Skin epidermis (tissue), 12 donors: ENCODE measurements around the gene ANO9.
"Not testable (repeated sequence)": the region's sequence is repeated elsewhere in the genome, so short reads cannot be mapped to it uniquely, and the experiment has no call there.

ENCODE experiments used
- H3K27ac ChIP-seq, 21 experiments: fragments of 200-600 bp; sonication (generic) in 11 of 21; one replicate each; pipeline ENCODE4 v1.5.0; 2020; ENCODE audit warnings: mild to moderate bottlenecking in 3 of 21, inconsistent platforms in 2 of 21, moderate library complexity in 2 of 21
- H3K4me3 ChIP-seq, 7 experiments: fragments of 200-600 bp; sonication (generic) in 2 of 7; one replicate each; pipeline ENCODE4 v1.5.0; 2020; ENCODE audit warnings: inconsistent platforms in 2 of 7, mild to moderate bottlenecking in 2 of 7, moderate library complexity in 1 of 7

Gene ANO9

DNA sequence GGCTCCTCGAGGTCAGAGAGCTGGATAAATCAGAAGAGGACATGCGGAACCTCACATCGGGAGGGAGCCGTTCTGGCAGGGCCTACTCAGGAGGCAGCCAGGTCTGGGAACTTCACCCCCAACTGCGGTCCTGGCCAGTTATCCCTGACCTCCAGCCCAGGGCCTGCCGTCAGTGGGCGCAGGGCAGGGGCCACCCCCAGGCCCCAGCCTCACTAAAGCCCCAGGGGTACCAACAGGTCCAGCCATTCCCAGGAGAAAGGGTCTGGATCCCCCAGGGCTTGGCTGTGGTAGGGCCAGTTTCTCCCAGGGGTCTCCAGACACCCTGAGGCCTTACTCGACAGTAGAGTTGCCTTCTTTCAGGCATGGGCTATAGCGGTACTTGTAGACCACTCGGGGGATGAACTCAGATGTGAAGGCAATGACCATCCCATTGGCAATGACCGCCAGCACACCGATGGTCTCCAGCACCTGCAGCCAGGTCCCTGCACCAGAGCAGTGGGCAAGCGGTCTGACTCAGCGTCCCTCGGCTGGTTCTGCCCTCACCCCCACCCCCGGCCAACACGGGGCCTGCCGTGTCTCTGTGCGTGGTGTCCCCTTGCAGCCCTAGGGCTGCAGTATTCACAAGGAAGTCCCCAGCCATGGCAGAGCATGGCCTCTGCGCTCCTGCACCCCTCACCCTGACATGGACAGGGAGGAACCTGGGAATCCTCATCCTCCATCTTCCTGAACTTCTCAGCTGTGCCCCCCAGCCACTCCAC, 22.4 kb downstream of the ANO9 start:
- Histone ChIP-seq H3K27ac (no peak overlapping the region), H3K4me3 (no peak overlapping the region)

DNA sequence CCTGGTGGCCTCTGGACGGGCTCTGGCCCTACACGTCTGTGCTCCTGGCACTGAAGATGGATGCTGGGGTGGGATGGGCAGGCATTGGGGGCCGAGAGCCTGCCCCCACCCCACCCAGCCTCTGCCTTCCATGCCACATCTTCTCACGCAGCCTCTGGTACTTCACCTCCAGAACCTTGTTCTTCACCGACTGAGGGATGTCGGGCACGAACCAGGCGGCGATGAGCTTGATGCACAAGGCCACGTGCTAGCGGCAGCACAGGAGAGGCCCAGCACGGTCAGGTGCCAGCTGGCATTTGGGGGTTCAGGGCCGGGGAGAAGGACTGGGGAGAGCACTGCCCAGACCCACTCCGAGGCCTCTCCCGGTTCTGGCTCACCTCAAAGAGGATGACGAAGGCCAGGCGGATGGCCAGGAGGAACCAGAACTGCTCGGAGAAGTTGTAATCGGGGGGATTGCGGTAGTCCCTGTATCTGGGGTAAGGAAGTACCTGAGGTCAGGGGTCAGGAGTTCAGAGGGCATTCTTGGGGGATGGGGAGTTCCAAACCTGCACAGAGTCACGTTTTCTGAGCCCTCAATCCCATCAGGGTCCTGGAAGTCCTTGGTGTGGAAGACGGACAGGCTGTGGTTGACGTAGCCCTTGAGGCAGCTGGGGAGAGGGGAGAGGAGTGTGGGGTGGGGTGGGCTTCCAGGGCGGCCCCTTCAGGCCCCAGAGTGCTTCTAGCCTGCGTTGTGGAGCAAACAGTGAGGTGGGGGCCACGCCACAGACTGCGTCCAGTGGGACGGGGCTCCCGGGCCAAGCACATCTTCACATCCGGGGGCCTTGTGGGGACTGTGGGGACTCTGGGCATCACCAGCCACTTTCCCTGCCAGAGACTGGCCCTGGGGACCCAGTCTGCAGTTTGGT, 23.2 kb downstream of the ANO9 start:
- Histone ChIP-seq H3K27ac (no peak overlapping the region), H3K4me3 (peak overlapping the region in 1 of 7 experiments; percentile 59)

GRCh38 chr11:417652-418342, 24.0 kb downstream of the ANO9 start:
- peak overlapping the region; percentile 45 to 66 (median 57) for H3K4me3 ChIP-seq

DNA sequence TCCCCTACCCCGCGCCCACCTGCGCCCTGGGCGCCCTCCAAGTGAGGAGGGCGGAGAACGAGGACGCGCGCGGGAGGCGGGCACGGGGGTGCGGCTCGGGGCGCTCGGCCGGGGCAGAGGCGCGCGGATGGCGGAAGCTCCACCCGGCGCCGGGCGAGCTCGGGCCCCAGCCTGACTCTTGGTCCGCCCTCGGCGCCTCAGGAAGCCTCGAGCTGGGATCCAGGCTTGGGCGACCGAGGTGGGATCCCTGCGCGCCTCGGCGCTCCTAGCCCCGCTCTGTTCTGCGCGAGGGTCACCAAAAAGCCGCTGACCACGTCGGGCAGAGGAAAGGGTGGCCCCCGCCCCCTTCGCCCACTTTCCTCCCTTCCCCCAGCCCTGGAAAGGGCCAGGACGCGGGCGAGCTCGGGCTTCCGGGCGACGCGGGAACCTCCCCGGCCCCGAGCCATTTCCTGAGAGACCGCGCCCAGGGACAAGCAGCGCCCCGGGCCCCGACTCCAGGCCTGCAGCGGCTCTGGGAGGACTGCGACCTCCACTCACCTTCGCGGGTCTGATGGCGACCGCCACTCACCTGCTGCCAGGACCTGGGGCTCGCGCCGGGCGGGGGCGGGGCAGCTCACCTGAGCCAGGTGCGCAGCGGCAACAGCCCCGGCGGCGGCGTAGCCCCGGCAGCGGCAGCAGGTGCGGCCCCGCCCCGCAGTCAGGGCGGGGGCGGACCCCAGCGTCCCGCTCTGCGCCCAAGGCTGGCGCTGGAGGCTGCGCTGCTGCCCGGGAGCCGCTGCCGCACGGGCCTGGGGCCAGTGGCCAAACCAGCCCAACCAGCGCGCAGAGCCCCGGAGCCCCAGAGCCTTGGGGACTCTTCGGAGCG, 24.8 kb downstream of the ANO9 start:
- H3K4me3 ChIP-seq = peak overlapping the region; percentile 45 to 66 (median 57)

More at GRCh38 chr11:417652-418342, 24.0 kb downstream of the ANO9 start:
- H3K27ac ChIP-seq = peak overlapping the region in 12 of 21 experiments; percentile 16 to 95 (median 84)

GRCh38 chr11:416051-416756, 25.6 kb downstream of the ANO9 start:
- Histone ChIP-seq H3K4me3 (peak overlapping the region; percentile 45 to 66 (median 57)), H3K27ac (peak overlapping the region; percentile 16 to 95 (median 85))

More for the DNA sequence above, 24.8 kb downstream of the ANO9 start:
- H3K27ac ChIP-seq = peak overlapping the region; percentile 16 to 95 (median 85)

DNA sequence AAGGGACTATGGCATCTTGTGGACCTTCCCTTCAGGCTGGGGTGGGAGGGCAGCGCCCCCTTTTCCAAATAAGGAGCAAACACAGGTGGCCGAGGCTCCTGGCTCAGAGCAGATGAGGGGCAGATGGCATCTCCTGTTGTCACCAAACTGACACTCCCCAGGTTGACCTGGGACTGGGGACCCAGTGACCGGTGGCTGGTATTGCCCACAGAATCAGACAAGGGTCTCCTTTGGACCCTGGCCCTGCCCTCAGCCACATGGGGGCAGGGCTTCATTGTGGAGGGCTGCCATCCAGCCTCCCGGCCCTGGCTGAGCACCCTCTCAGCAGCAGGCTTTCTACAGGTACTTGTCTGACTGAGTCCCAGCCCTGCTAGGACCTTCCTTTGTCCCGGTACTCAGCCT, 26.2 kb downstream of the ANO9 start:
- H3K4me3 ChIP-seq = peak overlapping the region; percentile 45 to 66 (median 57)
- H3K27ac ChIP-seq = peak overlapping the region in 19 of 21 experiments; percentile 33 to 95 (median 86)

DNA sequence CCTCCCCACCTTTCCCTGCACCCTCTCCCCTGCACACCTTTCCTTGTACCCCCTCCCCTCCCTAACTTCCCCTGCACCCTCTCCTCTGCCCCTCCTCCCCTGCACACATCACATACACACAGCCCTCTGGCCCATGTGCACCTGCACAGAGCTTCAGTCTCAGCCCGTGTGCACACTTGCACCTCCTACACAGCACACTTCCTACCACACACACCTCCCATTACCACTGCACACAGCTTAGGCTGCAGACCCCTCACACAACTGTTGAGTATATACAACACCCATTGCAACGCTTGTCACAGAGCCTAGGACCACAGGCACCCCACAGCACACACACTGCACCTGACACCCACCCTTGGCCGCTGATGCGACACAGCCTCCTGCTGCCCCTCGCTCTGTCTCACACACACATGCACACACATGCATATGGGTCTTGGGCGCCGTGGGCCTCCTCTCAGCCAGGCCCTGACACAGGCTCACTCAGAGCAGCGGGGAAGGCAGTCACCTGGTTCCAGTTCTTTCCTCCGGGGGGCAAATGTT, 27.4 kb downstream of the ANO9 start:
- Histone ChIP-seq H3K27ac (peak overlapping the region in 15 of 21 experiments; percentile 7 to 95 (median 75)), H3K4me3 (peak overlapping the region; percentile 16 to 43 (median 39))

- Histone ChIP-seq H3K27ac (peak overlapping the region in 4 of 21 experiments; percentile 20 to 90 (median 56)), H3K4me3 (peak overlapping the region in 1 of 7 experiments; percentile 10)
These were observed 28.4 kb downstream of the ANO9 start for GRCh38 chr11:413120-414081.

GRCh38 chr11:412641-413119, 29.1 kb downstream of the ANO9 start:
- H3K27ac ChIP-seq = peak overlapping the region in 3 of 21 experiments; percentile 50 to 90 (median 62)

DNA sequence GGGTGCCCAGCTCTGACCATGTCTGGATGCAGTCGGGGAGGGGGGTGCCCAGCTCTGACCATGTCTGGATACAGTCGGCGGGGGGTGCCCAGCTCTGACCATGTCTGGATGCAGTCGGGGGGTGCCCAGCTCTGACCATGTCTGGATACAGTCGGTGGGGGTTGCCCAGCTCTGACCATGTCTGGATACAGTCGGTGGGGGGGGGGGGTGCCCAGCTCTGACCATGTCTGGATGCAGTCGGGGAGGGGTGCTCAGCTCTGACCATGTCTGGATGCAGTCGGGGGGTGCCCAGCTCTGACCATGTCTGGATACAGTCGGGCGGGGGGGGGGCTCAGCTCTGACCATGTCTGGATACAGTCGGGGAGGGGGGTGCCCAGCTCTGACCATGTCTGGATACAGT, 30.3 kb downstream of the ANO9 start:
- H3K4me3 ChIP-seq, H3K27ac ChIP-seq: not testable (repeated sequence)

More at GRCh38 chr11:412641-413119, 29.1 kb downstream of the ANO9 start:
- peak overlapping the region in 1 of 7 experiments; percentile 10 for H3K4me3 ChIP-seq

- H3K4me3 ChIP-seq, H3K27ac ChIP-seq: not testable (repeated sequence)
These were observed 31.1 kb downstream of the ANO9 start for GRCh38 chr11:410711-411110.

GRCh38 chr11:409600-410483, 32.0 kb downstream of the ANO9 start:
- Histone ChIP-seq H3K27ac (no peak overlapping the region), H3K4me3 (no peak overlapping the region)

DNA sequence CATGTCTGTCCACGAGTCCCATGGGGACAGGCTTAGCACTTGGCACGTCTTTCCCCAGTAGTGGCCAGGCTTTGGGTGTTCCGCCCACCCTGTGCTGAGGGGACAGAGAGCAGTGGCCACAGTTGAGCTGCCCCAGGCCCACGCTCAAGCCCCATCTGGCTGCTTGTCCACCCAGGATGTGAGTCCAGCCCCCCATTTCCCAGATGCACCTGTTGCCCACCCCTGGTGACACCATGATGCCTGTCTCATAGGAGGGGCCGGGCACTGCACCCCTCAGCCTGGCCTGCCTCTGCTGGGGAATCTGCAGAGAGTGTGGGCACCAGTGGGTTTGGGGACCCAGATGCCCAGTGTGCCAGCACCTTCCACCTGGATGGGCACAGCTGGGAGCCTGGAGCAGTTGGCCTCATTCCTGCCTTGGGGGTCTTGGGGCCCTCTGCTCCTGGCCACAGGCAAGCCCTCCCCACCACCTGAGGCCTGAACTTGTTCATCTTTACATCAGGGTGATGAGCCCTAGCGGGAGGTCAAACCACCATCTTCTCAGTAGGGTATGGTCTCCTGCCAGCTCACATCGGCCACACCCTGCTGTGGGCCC, 32.7 kb downstream of the ANO9 start:
- Histone ChIP-seq H3K27ac (no peak overlapping the region), H3K4me3 (no peak overlapping the region)

DNA sequence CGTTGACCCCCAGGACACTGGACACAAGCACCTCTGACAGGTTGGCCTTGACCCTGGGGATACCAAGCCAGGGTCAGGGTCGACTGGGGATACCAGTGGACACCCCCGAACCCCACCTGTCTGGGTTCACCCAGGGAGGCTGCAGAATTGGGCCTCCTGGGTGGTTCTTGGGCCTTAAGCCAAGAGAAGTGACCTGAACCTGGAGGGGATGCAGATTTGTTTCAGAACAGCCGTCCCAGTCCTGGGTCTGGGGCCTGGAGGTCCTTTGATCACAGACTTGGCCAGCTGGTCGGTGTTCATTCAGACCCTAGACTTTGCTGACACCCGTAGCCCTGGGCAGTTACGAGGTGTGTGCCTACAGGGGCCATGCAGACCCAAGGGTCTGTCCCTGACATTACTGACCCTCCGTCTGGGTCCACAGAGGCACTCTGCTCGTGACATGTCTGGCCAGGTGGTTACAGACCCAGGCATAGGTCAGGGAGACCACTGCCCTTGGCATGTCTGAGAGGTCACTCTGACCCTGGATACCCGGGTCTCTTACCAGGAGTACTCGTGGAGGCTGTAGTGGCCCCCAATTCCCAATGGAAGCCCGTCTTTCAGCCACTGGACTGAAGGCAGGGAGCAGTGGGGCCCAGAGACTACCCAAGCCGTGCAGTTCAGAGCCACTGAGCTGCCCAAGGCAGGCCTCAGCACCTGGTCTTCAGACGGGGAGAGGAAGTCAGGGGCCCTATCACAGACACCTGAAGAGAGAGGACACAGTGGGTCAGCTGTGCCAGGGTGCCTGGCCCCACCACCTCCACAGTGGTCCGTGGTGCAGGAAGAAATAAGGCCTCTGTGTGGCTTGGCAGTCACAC, 33.4 kb downstream of the ANO9 start:
- Histone ChIP-seq H3K27ac (no peak overlapping the region), H3K4me3 (no peak overlapping the region)
